ENCODE data around the gene FAM124A. TPM values are rescaled to one million over a fixed set of nuclear protein-coding genes. Genes with fewer than 3 reads are reported as not detected.

FAM124A gene
- total and polyA plus RNA-seq, 2 of the 8 experiments (the other 6 are each of a cell fraction or from before 2014, with no cell fraction given) = 40.7 to 49.9 TPM

DNA sequence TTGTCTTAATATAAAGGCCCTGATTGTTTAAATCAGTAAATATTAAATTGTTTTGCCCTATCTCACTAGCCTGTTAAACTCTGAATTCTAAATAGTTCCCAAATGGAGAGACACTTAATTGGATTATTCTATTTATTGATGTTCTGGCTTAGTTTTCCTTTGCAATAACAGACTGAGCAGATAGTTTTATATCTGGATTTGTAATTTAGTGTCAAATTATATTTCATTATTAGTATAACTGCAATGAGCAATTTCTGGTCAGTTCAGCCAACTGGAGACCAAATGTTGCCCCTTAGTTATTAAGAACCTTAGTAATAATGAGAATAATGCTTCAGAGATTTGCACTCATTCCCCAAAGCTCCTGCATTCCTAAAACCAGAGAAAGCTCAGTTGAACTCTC is 10.1 kb downstream of the FAM124A start:
- Histone ChIP-seq H2BK5ac (ENCODE audit: low read depth, low read length) (no peak overlapping the region), H3K79me2 (ENCODE audit: control insufficient read depth in 1 of 2, insufficient read depth in 2 of 2, low read length in 2 of 2) (peaks cover 0 to 76% of the 10 kb centered on the region in 2 experiments; a peak in 2 of 4 replicates), H3K4ac (replicated peaks; ENCODE audit: insufficient read length, low read depth, low read length) (no peak overlapping the region), H3K9ac (replicated peaks in 1 of 4; ENCODE audit: extremely low read depth in 1 of 4, low read depth in 3 of 4, low read length in 3 of 4) (no peak overlapping the region), H3K4me1 (replicated peaks in 1 of 4; ENCODE audit: control insufficient read depth in 3 of 4, insufficient read depth in 4 of 4, low read length in 3 of 4) (peaks cover 10 to 27% (median 19%) of the 10 kb centered on the region in 4 experiments), H3K23ac (ENCODE audit: insufficient read length) (no peak overlapping the region), H3K4me2 (ENCODE audit: insufficient read depth in 1 of 2, low read depth in 2 of 2, low read length in 2 of 2) (no peak overlapping the region), H3K14ac (ENCODE audit: insufficient read length) (no peak overlapping the region), H2BK12ac (ENCODE audit: low read depth, low read length) (no peak overlapping the region), H3K18ac (ENCODE audit: extremely low read depth, low read length) (no peak overlapping the region), H2AK5ac (ENCODE audit: low read depth, low read length) (no peak overlapping the region), H3K23me2 (ENCODE audit: low read depth, low read length) (no peaks in the 10 kb centered on the region), H2BK20ac (ENCODE audit: low read length) (no peak overlapping the region), H3K9me3 (ENCODE audit: insufficient read depth in 2 of 2, low read depth in 1 of 2, low read length in 1 of 2) (no peaks in the 10 kb centered on the region), H3K27ac (ENCODE audit: low read depth, low read length) (no peak overlapping the region), H2BK120ac (replicated peaks; ENCODE audit: low read depth, low read length) (no peak overlapping the region), H4K5ac (ENCODE audit: insufficient read length, low read depth, low read length) (no peak overlapping the region), H4K8ac (ENCODE audit: extremely low read depth, insufficient read depth, low read length) (no peak overlapping the region), H3K56ac (replicated peaks; ENCODE audit: insufficient read length, low read depth, low read length) (no peak overlapping the region), H2BK15ac (ENCODE audit: low read length) (no peak overlapping the region), H4K91ac (replicated peaks; ENCODE audit: insufficient read length, low read length) (no peak overlapping the region), H2AFZ (ENCODE audit: low read length) (no peak overlapping the region), H3K79me1 (ENCODE audit: low read depth, low read length) (peaks cover 12% of the 10 kb centered on the region), H3K36me3 (ENCODE audit: control insufficient read depth in 2 of 4, insufficient read depth in 4 of 4, low read length in 3 of 4) (peaks cover 5 to 54% (median 19%) of the 10 kb centered on the region in 4 experiments; a peak in 6 of 8 replicates), H3K27me3 (replicated peaks in 1 of 4; ENCODE audit: control insufficient read depth in 3 of 4, extremely low read depth in 1 of 4, insufficient read depth in 3 of 4, low read length in 3 of 4) (no peaks in the 10 kb centered on the region), H4K20me1 (replicated peaks in 1 of 2; ENCODE audit: control insufficient read depth in 1 of 2, insufficient read depth in 2 of 2, low read length in 2 of 2) (peaks cover 0 to 4% of the 10 kb centered on the region in 2 experiments), H3K4me3 (ENCODE audit: extremely low read depth in 1 of 4, insufficient read depth in 2 of 4, low read depth in 3 of 4, low read length in 4 of 4) (no peak overlapping the region)
- CTCF ChIA-PET (ENCODE audit: partially characterized antibody) = interaction anchor here (0.9 to 2.4 kb wide), 10 partner anchors 9 to 107 kb away, joined by 3 to 9 read pairs (median 4); no protein-coding TSS in a partner anchor
- DNase-seq (ENCODE audit: low read depth in 1 of 2, low spot score in 2 of 2) (no peak), FAIRE-seq (no peak)
- POLR2A ChIA-PET (ENCODE audit: partially characterized antibody) = interaction anchor here (0.6 to 11.1 kb wide), 10 partner anchors 7 to 269 kb away, joined by 3 to 160 read pairs (median 4); no protein-coding TSS in a partner anchor
- TF ChIP-seq TAF7 (optimal IDR thresholded peaks at IDR 0.05; ENCODE audit: borderline replicate concordance, low read depth, low read length) (no peak), SP4 (IDR thresholded peaks at IDR 0.05; ENCODE audit: low read length) (no peak), MAFK (IDR thresholded peaks at IDR 0.05; ENCODE audit: low read depth, low read length) (no peak)

Data from H1 (cell line).